Heart left ventricle (tissue), 16 donors: Measurements from ENCODE around the gene CDK19. TPM values are rescaled to one million over a fixed set of nuclear protein-coding genes. Genes with fewer than 3 reads are reported as not detected.

Experiments
- ATAC-seq, 4 donors: fragments of 200-7000 bp; cut with Tn5 transposase; one replicate each; pipeline ENCODE4 v1.9.1; 2020 to 2022; ENCODE audit warnings: moderate library complexity in 4 of 4, mild to moderate bottlenecking in 3 of 4, moderate number of reproducible peaks in 1 of 4
- DNase-seq, 5 donors: peaks; one replicate each; pipeline ENCODE4 v3.0.0-alpha.2; 2020
- H3K27ac ChIP-seq, 12 donors: fragments of 200-600 bp; sonication (generic) in 4 of 12; one replicate each; pipeline versions ENCODE4 v1.5.0 to v1.8.0; 2016 to 2022; ENCODE audit warnings: mild to moderate bottlenecking in 2 of 12
- H3K27me3 ChIP-seq, 9 donors: fragments of 200-600 bp; sonication (generic) in 2 of 9; one replicate each; pipeline versions ENCODE4 v1.5.1 to v1.8.0; 2016 to 2022; ENCODE audit warnings: mild to moderate bottlenecking in 3 of 9
- H3K36me3 ChIP-seq, 9 donors: fragments of 200-600 bp; sonication (generic) in 2 of 9; one replicate each; pipeline versions ENCODE4 v1.5.0 to v1.8.0; 2018 to 2022; ENCODE audit warnings: mild to moderate bottlenecking in 2 of 9
- H3K4me1 ChIP-seq, 12 donors: fragments of 200-600 bp; sonication (generic) in 4 of 12; one replicate each; pipeline versions ENCODE4 v1.5.0 to v1.8.0; 2016 to 2022; ENCODE audit warnings: mild to moderate bottlenecking in 3 of 12
- H3K4me3 ChIP-seq, 12 donors: fragments of 200-600 bp; sonication (generic) in 4 of 12; one replicate each; pipeline versions ENCODE4 v1.5.0 to v1.8.0; 2017 to 2022; ENCODE audit warnings: mild to moderate bottlenecking in 9 of 12, moderate library complexity in 4 of 12
- H3K9me3 ChIP-seq, 12 donors: fragments of 200-600 bp; sonication (generic) in 4 of 12; one replicate each; pipeline versions ENCODE4 v1.5.0 to v1.8.0; 2016 to 2022; ENCODE audit warnings: mild to moderate bottlenecking in 1 of 12
- POLR2A ChIP-seq, 2 donors: fragments of 450-650 bp; IDR thresholded peaks; one replicate each; pipeline ENCODE4 v1.6.1; 2017; ENCODE audit warnings: antibody characterized with exemption in 2 of 2, mild to moderate bottlenecking in 2 of 2, moderate library complexity in 2 of 2
- WGBS, 4 donors: extraction: QIAGEN DNeasy Blood & Tissue Kit in 2 of 4; methylation state at CpG; one replicate each; pipeline versions ENCODE4 v1.1.5 to v1.1.7; 2013 to 2018; 5-methylcytosine and 5-hydroxymethylcytosine counted together
- intact Hi-C, 10 donors: fragments of 100-400 bp; cut with DNase I; formaldehyde crosslinking; loops; one replicate each; pipeline versions ENCODE4 v1.11.1 to v1.14.2; 2022
- polyA plus RNA-seq, 2 donors: library from polyadenylated mRNA; stranded (reverse); fragments of 200-250 nt; gene quantifications; one replicate each; pipeline ENCODE4 v1.2.3, GENCODE V29; 2013
- total RNA-seq, 9 donors: library from RNA; depleted of rRNA in 2 of 9; stranded (reverse); fragments of >200 nt in 2 of 9; fragmentation: NEBNext Ultra II Directional in 3 of 9; extraction: Animal tissue kit (Norgen Biotek cat#: 25700) in 3 of 9; gene quantifications; one replicate each; pipeline versions ENCODE4 v1.1.0 to v1.2.4, GENCODE V29; 2016 to 2023
- TF ChIP-seq, protein P1 (sequence below), 12 donors: fragments of 200-600 bp; sonication (generic) in 4 of 12; IDR thresholded peaks; one replicate each; pipeline versions ENCODE4 v1.5.0 to v1.8.0; 2018 to 2022; ENCODE audit warnings: antibody characterized with exemption in 12 of 12, mild to moderate bottlenecking in 5 of 12
- donor health status: ischemic (EF 13 %, LVEDD 7.1; RV severe dilation, severe dysfunction).
- donor health status: healthy with polysubstance abuse.
- donor health status: DM: no; HTN: yes; CAD: no.
- donor health status: DM: no; HTN: no; CAD: no.
- donor health status: ischemic (EF 25% LVEDD 6.9; RV normal size, moderate dysfunction).
- donor health status: ischemic (EF 25% LVEDD 5.7; RV mildly dilated, moderate dysfunction).
- donor health status: healthy.
- donor health status: DM: yes; HTN: yes; CAD: no.
- donor health status: ischemic (EF 35%, LVEDD 5.7; RV mildly dilated, moderate dysfunction).
- donor health status: nonischemic (EF 11% LVEDD 7.7; RV severe dilation, severe dysfunction).
- donor health status: DM: yes; HTN: yes; CAD: no.
- donor health status: PGD.
- donor health status: ischemic (EF 29% LVEDD 5.4; RV normal size, mild dysfunction).
- donor health status: nonischemic (EF 23%, LVEDD 6.1; RV moderate dilation, normal function).

CDK19 gene
- total and polyA plus RNA-seq, 11 donors: 3.8 to 16.3 (median 8.3) TPM

DNA sequence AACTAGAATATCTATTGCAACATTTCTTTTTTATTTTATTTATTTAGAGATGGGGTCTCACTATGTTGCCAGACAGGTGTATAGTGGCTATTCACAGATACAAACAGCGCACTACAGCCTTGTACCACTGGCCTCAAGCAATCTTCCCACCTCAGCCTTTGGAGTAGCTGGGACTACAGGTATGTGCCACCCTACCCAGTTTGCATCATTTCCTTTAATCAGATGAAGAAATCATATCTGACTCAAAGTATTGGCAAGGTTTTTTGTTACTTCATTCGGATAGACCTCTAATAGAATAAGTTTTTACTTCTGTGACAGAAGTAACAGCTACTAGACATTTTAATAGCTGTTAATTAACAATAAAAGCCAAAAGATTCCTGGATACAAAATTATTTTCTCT is 153.9 kb downstream of the CDK19 start:
- Histone ChIP-seq H3K27me3 (no peaks in the 10 kb centered on the region), H3K4me1 (peaks cover 0 to 19% (median 0%) of the 10 kb centered on the region in 12 donors), H3K9me3 (no peaks in the 10 kb centered on the region), H3K27ac (no peak overlapping the region), H3K4me3 (no peak overlapping the region), H3K36me3 (no peaks in the 10 kb centered on the region)
- ATAC-seq: no peak
- intact Hi-C loops: no loop called here
- WGBS, 4 donors: 97 to 100% (median 98%) methylated on average over 2 of the region's 2 CpGs
- DNase-seq: no peak
- TF ChIP-seq POLR2A (IDR thresholded peaks at IDR 0.05): no peak
- TF ChIP-seq, protein P1, sequence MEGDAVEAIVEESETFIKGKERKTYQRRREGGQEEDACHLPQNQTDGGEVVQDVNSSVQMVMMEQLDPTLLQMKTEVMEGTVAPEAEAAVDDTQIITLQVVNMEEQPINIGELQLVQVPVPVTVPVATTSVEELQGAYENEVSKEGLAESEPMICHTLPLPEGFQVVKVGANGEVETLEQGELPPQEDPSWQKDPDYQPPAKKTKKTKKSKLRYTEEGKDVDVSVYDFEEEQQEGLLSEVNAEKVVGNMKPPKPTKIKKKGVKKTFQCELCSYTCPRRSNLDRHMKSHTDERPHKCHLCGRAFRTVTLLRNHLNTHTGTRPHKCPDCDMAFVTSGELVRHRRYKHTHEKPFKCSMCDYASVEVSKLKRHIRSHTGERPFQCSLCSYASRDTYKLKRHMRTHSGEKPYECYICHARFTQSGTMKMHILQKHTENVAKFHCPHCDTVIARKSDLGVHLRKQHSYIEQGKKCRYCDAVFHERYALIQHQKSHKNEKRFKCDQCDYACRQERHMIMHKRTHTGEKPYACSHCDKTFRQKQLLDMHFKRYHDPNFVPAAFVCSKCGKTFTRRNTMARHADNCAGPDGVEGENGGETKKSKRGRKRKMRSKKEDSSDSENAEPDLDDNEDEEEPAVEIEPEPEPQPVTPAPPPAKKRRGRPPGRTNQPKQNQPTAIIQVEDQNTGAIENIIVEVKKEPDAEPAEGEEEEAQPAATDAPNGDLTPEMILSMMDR (IDR thresholded peaks at IDR 0.05): no peak

DNA sequence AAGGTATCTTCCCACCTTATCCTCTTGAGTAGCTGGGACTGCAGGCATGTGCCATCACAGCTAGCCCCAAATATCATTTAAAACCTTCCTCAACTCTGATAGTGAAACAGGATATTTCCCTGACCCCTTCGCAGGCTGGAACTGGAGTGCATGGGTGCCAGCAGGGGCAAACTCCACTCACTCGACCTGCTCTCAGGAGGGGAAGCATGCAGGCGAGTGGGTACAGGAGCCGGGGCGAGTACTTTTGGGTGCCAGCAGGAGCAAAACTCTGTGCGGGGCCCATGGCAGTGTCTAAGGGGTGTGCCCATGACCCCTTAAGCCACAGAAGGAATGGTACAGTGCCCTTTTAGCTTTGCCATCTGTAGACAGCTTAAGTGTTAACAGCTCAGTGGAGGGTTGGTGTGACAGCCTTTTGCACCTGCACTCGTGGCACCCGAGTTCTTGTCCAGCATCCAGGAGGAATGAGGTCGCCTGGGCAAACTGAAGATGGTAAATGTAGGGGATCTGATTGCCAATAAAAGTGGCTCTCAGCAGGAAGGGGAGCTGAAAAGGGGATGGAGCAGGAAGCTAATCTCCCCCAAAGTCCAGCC is 155.1 kb downstream of the CDK19 start:
- H3K9me3 ChIP-seq: no peaks in the 10 kb centered on the region
- no peak for ATAC-seq
- H3K27ac ChIP-seq: no peak overlapping the region
- 76 to 85% (median 82%) methylated on average over 9 of the region's 9 CpGs for WGBS, 4 donors
- no peak overlapping the region for H3K4me3 ChIP-seq
- no peak for TF ChIP-seq POLR2A (IDR thresholded peaks at IDR 0.05)
- TF ChIP-seq, protein P1 (IDR thresholded peaks at IDR 0.05): no peak
- no peaks in the 10 kb centered on the region for H3K27me3 ChIP-seq
- DNase-seq: no peak
- H3K4me1 ChIP-seq: peaks cover 0 to 12% (median 0%) of the 10 kb centered on the region in 12 donors
- intact Hi-C loops: no loop called here
- H3K36me3 ChIP-seq: no peaks in the 10 kb centered on the region

DNA sequence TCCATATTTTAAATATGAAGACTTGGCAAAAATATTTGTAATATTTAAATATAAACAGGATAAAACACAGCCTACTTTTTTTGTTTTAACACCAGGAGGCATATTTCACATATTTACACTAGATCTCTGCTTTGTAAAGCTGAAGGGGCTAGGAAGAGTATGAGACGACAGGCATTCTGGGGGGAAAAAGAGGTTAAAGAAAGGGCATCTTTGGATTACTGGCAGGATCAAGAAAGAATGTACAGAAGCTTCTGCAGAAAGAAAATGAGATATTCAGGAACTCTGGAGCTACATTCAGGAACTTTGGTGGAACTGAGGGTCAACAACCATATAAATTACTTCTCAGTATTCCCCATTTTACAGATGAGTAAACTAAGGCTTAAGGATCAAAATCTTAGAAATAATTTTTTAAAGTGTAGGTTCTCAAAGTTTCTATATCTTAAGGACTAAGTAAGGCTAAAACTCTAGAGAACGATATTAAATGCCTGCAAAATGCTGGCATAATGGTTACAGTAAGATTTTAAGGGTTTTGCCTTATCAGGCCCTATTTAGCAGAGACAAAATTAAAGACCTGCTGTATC is 156.5 kb downstream of the CDK19 start:
- Histone ChIP-seq H3K36me3 (no peaks in the 10 kb centered on the region), H3K27ac (no peak overlapping the region), H3K27me3 (no peaks in the 10 kb centered on the region), H3K4me3 (no peak overlapping the region), H3K4me1 (peaks cover 0 to 10% (median 0%) of the 10 kb centered on the region in 12 donors), H3K9me3 (no peaks in the 10 kb centered on the region)
- intact Hi-C loops: no loop called here
- ATAC-seq: no peak
- WGBS, 4 donors: 86 to 89% (median 88%) methylated on average over 2 of the region's 2 CpGs
- TF ChIP-seq, protein P1 (IDR thresholded peaks at IDR 0.05): no peak
- no peak for TF ChIP-seq POLR2A (IDR thresholded peaks at IDR 0.05)
- DNase-seq: no peak

DNA sequence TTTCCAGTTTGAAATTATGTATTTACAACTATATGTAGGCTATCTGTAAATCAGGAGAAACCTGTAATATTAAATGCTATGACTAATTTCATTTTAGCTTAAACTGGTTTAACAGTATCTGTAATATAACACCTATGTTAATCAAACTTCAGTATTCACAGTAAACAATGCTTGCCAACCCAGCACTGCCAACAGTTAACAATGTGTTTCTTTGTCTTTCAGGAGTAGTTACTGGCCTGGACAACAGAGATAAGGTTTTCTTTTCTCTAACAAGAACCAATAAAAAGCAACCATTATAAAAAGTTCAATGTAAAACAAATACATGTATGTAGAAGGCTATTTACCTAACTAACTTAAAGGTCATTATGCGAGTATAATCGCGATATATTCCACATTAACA is 158.8 kb downstream of the CDK19 start:
- TF ChIP-seq, protein P1 (IDR thresholded peaks at IDR 0.05): no peak
- no peak for TF ChIP-seq POLR2A (IDR thresholded peaks at IDR 0.05)

More for the DNA sequence above, 158.8 kb downstream of the CDK19 start:
- ATAC-seq: no peak
- intact Hi-C loops: no loop called here
- Histone ChIP-seq H3K36me3 (no peaks in the 10 kb centered on the region), H3K9me3 (no peaks in the 10 kb centered on the region), H3K4me3 (no peak overlapping the region), H3K27me3 (no peaks in the 10 kb centered on the region), H3K27ac (no peak overlapping the region), H3K4me1 (peaks cover 0 to 10% (median 0%) of the 10 kb centered on the region in 12 donors)
- DNase-seq: no peak
- 91 to 96% (median 95%) methylated on average over 3 of the region's 3 CpGs for WGBS, 4 donors
